SH-SY5Y (cell line): Measurements from ENCODE around the gene CATSPERZ.

Experiments used
- GATA2 ChIP-seq: IDR thresholded peaks from 2 replicates; pipeline ENCODE4 v1.6.1; 2011; ENCODE audit warnings: mild to moderate bottlenecking, low read depth, low read length
- GATA3 ChIP-seq: IDR thresholded peaks from 2 replicates; pipeline ENCODE4 v1.6.1; 2011; ENCODE audit warnings: low read depth, mild to moderate bottlenecking, low read length, moderate library complexity

- TF ChIP-seq GATA2 (no peak), GATA3 (no peak)
Measured at GRCh38 chr11:64284048-64284961, 15.9 kb upstream of the CATSPERZ start, which contains the start of gene BAD.
